A673 (cell line): ENCODE results near the gene BANK1.

ENCODE experiments used
- CTCF ChIP-seq: fragments of 300-800, 200-600 bp; sonication (generic); conservative IDR thresholded peaks from 2 replicates; pipeline ENCODE4 v1.5.1; 2017; ENCODE audit warnings: low read depth, mild to moderate bottlenecking, antibody characterized with exemption, low read length, moderate library complexity, mixed read lengths
- EZH2 ChIP-seq: fragments of 200-600 bp; sonication (generic); IDR thresholded peaks from 2 replicates; pipeline ENCODE4 v1.6.1; 2017; ENCODE audit warnings: borderline replicate concordance, low read depth, mild to moderate bottlenecking, mixed read lengths, antibody characterized with exemption, low read length; ENCODE audit not compliant: poor library complexity, severe bottlenecking

- TF ChIP-seq CTCF: no peak
- TF ChIP-seq EZH2: no peak
Measured at GRCh38 chr4:102120846-102121245, 330.3 kb downstream of the BANK1 start.
